ENCODE data around the gene OSMR.

The OSMR gene

GRCh38 chr5:38892363-38892762 lies 46.6 kb downstream of the OSMR start:
- Histone ChIP-seq H4K20me1 (ENCODE audit: insufficient read depth) (no peaks in the 10 kb centered on the region), H3K4me1 (ENCODE audit: low read depth, poor library complexity, severe bottlenecking) (no peaks in the 10 kb centered on the region), H3K27me3 (ENCODE audit: insufficient read depth, low read depth) (no peaks in the 10 kb centered on the region), H3K79me2 (ENCODE audit: insufficient read depth, low read depth) (no peaks in the 10 kb centered on the region), H2AFZ (ENCODE audit: low read depth) (no peak overlapping the region), H3K36me3 (ENCODE audit: insufficient read depth) (no peaks in the 10 kb centered on the region), H3K4me3 (IDR thresholded peaks at IDR 0.05; ENCODE audit: insufficient read depth, low read depth, low read length) (no peak overlapping the region), H3K9ac (no peak overlapping the region), H3K27ac (no peak overlapping the region), H3K4me2 (no peak overlapping the region)
- no peak for TF ChIP-seq CTCF (conservative IDR thresholded peaks at IDR 0.05; ENCODE audit: low read depth, low read length)

- Histone ChIP-seq H3K4me1 (ENCODE audit: low read depth, poor library complexity, severe bottlenecking) (no peaks in the 10 kb centered on the region), H3K36me3 (ENCODE audit: insufficient read depth) (no peaks in the 10 kb centered on the region), H3K9ac (no peak overlapping the region), H3K4me2 (no peak overlapping the region), H3K79me2 (ENCODE audit: insufficient read depth, low read depth) (no peaks in the 10 kb centered on the region), H3K27ac (no peak overlapping the region), H4K20me1 (ENCODE audit: insufficient read depth) (no peaks in the 10 kb centered on the region), H2AFZ (ENCODE audit: low read depth) (no peak overlapping the region), H3K4me3 (IDR thresholded peaks at IDR 0.05; ENCODE audit: insufficient read depth, low read depth, low read length) (no peak overlapping the region), H3K27me3 (ENCODE audit: insufficient read depth, low read depth) (no peaks in the 10 kb centered on the region)
- TF ChIP-seq CTCF (conservative IDR thresholded peaks at IDR 0.05; ENCODE audit: low read depth, low read length), result no peak
These were observed 50.9 kb downstream of the OSMR start for GRCh38 chr5:38896760-38897159.

- H3K79me2 ChIP-seq (ENCODE audit: insufficient read depth, low read depth), result no peaks in the 10 kb centered on the region
- H4K20me1 ChIP-seq (ENCODE audit: insufficient read depth), result no peaks in the 10 kb centered on the region
- H3K36me3 ChIP-seq (ENCODE audit: insufficient read depth), result no peaks in the 10 kb centered on the region
- TF ChIP-seq CTCF (conservative IDR thresholded peaks at IDR 0.05; ENCODE audit: low read depth, low read length), result no peak
- no peak overlapping the region for H3K9ac ChIP-seq
- no peak overlapping the region for H3K4me3 ChIP-seq (IDR thresholded peaks at IDR 0.05; ENCODE audit: insufficient read depth, low read depth, low read length)
- H3K4me2 ChIP-seq, result no peak overlapping the region
- no peak overlapping the region for H3K27ac ChIP-seq
- no peaks in the 10 kb centered on the region for H3K4me1 ChIP-seq (ENCODE audit: low read depth, poor library complexity, severe bottlenecking)
- no peaks in the 10 kb centered on the region for H3K27me3 ChIP-seq (ENCODE audit: insufficient read depth, low read depth)
- H2AFZ ChIP-seq (ENCODE audit: low read depth), result no peak overlapping the region
These were observed 54.1 kb downstream of the OSMR start for GRCh38 chr5:38899936-38900335.

GRCh38 chr5:38905516-38905915 lies 59.7 kb downstream of the OSMR start:
- no peaks in the 10 kb centered on the region for H3K4me1 ChIP-seq (ENCODE audit: low read depth, poor library complexity, severe bottlenecking)
- H2AFZ ChIP-seq (ENCODE audit: low read depth), result no peak overlapping the region
- no peak overlapping the region for H3K27ac ChIP-seq
- no peak overlapping the region for H3K4me3 ChIP-seq (IDR thresholded peaks at IDR 0.05; ENCODE audit: insufficient read depth, low read depth, low read length)
- no peaks in the 10 kb centered on the region for H3K79me2 ChIP-seq (ENCODE audit: insufficient read depth, low read depth)
- no peaks in the 10 kb centered on the region for H4K20me1 ChIP-seq (ENCODE audit: insufficient read depth)
- H3K9ac ChIP-seq, result no peak overlapping the region
- no peak for TF ChIP-seq CTCF (conservative IDR thresholded peaks at IDR 0.05; ENCODE audit: low read depth, low read length)
- H3K4me2 ChIP-seq, result no peak overlapping the region
- H3K27me3 ChIP-seq (ENCODE audit: insufficient read depth, low read depth), result no peaks in the 10 kb centered on the region
- no peaks in the 10 kb centered on the region for H3K36me3 ChIP-seq (ENCODE audit: insufficient read depth)

GRCh38 chr5:38906503-38906902 lies 60.7 kb downstream of the OSMR start:
- Histone ChIP-seq H2AFZ (ENCODE audit: low read depth) (no peak overlapping the region), H4K20me1 (ENCODE audit: insufficient read depth) (no peaks in the 10 kb centered on the region), H3K79me2 (ENCODE audit: insufficient read depth, low read depth) (no peaks in the 10 kb centered on the region), H3K27me3 (ENCODE audit: insufficient read depth, low read depth) (no peaks in the 10 kb centered on the region), H3K9ac (no peak overlapping the region), H3K4me3 (IDR thresholded peaks at IDR 0.05; ENCODE audit: insufficient read depth, low read depth, low read length) (no peak overlapping the region), H3K4me1 (ENCODE audit: low read depth, poor library complexity, severe bottlenecking) (no peaks in the 10 kb centered on the region), H3K36me3 (ENCODE audit: insufficient read depth) (no peaks in the 10 kb centered on the region), H3K27ac (no peak overlapping the region), H3K4me2 (no peak overlapping the region)
- TF ChIP-seq CTCF (conservative IDR thresholded peaks at IDR 0.05; ENCODE audit: low read depth, low read length), result no peak
